HG02973 (cell line): ENCODE measurements around the gene STYX.

Source experiments
- ATAC-seq: cut with Tn5 transposase; IDR thresholded peaks from one replicate; pipeline ENCODE4 v1.9.1; 2021; ENCODE audit warnings: moderate library complexity; ENCODE audit not compliant: unreplicated experiment

Gene STYX

GRCh38 chr14:52789118-52789517 is 59.2 kb downstream of the STYX start:
- ATAC-seq = no peak

- no peak for ATAC-seq
Measured at GRCh38 chr14:52790011-52790755, 60.2 kb downstream of the STYX start.

GRCh38 chr14:52790756-52791222 is 60.8 kb downstream of the STYX start:
- peak; percentile 22 for ATAC-seq

- ATAC-seq = peak; percentile 87
Measured at GRCh38 chr14:52791223-52792096, 61.5 kb downstream of the STYX start, which contains the start of gene GNPNAT1. Gene GNPNAT1 (minus strand): TSS chr14:52791607. CDS start chr14:52784650, 6,957 bp downstream.

- no peak for ATAC-seq
Measured at GRCh38 chr14:52792097-52792415, 62.1 kb downstream of the STYX start.

GRCh38 chr14:52793061-52793460 is 63.1 kb downstream of the STYX start:
- ATAC-seq = no peak

- ATAC-seq = no peak
Measured at GRCh38 chr14:52797653-52798052, 67.7 kb downstream of the STYX start.

GRCh38 chr14:52798826-52799225 is 68.9 kb downstream of the STYX start:
- no peak for ATAC-seq

- no peak for ATAC-seq
Measured at GRCh38 chr14:52801014-52801712, 71.2 kb downstream of the STYX start.

- no peak for ATAC-seq
Measured at GRCh38 chr14:52802597-52802996, 72.6 kb downstream of the STYX start.

GRCh38 chr14:52806115-52806514 is 76.1 kb downstream of the STYX start:
- no peak for ATAC-seq

GRCh38 chr14:52808101-52808500 is 78.1 kb downstream of the STYX start:
- ATAC-seq = no peak

- no peak for ATAC-seq
Measured at GRCh38 chr14:52821805-52822250, 91.9 kb downstream of the STYX start.

GRCh38 chr14:52824462-52824861 is 94.5 kb downstream of the STYX start:
- ATAC-seq = no peak
